Cerebellar nuclear complex (tissue), 1 donor: ENCODE results near the gene SEPTIN6.
"Not testable (repeated sequence)": the region's sequence is repeated elsewhere in the genome, so short reads cannot be mapped to it uniquely, and the experiment has no call there.

ENCODE experiments used
- DNase-seq, 2 experiments: peaks; one replicate each; lab custom pipeline; 2025; lab: John Stamatoyannopoulos, UW

SEPTIN6 gene

DNA sequence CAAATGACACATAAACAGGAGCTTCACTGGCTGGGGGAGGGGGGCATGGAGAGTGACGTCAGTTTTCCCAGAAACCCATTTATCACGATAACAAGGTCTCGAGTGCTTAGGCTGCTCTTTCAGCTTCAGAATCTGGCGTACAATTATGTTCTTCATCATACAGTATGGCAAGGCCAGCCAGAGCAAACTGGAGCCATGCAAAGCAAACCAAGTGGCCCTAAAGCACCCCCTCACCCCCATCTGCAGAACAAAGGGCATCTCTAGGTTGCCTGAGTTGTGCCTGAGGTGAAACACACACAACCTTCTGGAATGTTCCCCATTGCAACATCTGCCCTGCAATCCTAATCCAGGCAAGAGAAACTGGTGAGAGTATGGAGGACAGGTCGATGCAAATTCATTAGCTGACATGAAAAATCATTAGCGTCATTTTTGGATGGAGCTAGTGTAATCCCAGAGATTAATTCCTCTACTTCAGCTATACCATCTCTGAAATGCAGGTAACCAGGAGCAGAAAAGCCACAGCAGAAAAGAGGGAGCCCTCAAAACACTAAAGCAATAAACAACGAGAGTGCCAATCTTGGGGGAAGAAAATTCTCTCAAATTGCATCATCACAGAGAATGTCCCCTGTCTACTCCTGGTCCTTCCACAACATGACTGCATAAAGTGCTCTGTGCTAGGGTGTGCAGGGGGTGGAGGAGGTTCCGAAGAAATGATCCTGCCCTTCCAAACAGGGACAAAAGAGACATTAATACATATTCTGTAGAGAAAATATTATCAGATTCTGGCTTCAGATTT is 1.8 kb downstream of the SEPTIN6 start:
- no peak for DNase-seq

DNA sequence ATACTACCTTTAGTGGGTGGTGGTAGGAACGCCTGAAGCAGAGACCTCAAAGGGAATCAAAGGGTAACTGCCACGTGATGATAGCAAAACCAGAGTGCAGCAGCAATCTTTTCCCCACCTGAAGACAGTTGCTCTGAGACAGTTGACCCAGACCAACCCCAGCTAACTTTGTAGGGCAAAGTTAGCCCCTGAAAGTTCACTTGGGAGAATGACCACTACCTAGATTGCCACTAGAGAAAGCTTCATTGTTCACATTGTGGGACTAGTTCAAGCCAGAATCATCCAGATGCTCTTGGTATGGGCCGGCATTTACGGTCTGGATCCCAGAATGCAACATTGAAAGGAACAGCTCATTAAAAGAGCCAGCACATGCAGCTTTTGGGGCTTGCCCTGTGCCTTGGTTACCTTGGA is 4.1 kb downstream of the SEPTIN6 start:
- no peak for DNase-seq

- peak in 1 of 2 experiments; percentile 2 for DNase-seq
Measured at GRCh38 chrX:119687661-119688413, 5.1 kb downstream of the SEPTIN6 start.

- peak in 1 of 2 experiments; percentile 1 for DNase-seq
Measured at GRCh38 chrX:119686087-119686691, 6.8 kb downstream of the SEPTIN6 start.

GRCh38 chrX:119685225-119686066 is 7.5 kb downstream of the SEPTIN6 start:
- DNase-seq = no peak

- DNase-seq = no peak
Measured at GRCh38 chrX:119684916-119685224, 8.1 kb downstream of the SEPTIN6 start.

DNA sequence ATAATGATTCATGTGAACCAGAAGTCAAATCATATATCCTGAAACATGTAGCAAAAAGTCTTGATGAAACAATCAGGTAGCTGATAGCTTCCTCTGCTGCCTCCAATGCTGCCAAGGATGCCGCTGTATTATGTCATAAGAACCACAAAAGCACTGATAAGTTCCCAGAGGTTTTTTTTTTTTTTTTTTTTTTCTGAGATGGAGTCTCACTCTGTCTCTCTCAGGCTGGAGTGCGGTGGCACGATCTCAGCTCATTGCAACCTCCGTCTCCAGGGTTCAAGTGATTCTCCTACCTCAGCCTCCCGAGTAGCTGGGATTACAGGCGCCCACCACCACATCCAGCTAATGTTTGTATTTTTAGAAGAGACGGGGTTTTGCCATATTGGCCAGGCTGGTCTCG is 8.7 kb downstream of the SEPTIN6 start:
- not testable (repeated sequence) for DNase-seq

DNA sequence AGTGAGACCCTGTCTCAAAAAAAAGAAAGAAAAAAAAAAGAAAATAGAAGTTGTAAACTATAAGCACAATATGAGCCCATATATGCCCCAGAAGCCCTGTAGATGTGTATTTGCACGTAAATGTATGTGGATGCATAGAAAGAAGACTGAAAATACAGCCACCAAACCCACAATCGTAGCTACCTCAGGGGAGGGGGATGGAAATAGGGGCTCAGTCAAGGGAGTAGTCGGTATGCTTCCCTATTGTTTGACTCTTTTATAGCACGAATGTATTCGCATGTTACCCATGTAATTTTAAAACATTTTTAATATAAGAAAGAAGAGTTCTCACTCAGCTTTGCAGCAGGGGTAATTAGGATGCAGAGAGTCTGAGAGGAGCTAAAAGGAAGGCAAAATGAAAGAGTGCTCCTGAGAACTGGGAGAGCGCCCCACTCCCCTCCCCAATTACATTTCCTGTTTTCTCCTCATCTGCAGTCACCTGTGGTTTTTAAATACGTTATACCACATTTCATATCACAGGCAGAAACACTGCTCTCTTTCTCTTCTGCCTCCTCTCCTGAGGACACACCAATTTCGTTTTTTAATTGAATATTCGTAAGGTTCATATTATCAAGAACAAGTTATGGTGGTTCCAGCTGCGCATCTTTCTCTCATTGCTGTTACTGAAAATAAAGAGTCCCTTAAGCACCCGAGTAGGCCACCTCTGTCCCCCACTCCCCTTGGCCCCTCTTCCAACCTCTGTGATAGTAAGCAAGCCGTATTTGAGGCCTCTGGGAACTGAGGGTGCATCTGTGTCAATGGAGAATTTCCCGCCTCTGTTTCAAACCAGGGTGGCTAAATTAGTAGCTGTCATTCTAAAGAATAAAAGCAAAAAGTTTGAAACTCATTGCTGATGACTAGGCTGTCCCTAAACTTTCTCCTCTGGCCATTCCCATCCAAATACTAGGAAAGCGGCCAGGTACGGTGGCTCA is 10.7 kb downstream of the SEPTIN6 start:
- DNase-seq = no peak

DNA sequence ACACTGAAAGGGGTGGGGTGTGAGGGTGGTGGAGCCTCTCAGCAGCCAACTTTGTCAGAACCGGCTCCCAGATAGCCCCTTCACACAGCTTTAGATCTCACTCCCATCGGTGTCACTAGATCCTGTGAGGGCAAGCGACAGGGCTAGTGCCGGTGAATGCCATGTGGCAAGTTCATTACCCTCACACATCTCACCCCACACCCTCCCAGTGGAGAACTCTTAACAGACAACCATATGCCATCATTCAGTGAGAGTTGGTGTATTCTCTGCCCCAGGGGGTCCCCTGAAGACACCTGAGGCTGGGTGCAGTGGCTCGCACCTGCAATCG is 15.3 kb downstream of the SEPTIN6 start:
- no peak for DNase-seq

- no peak for DNase-seq
Measured at GRCh38 chrX:119676949-119677653, 15.9 kb downstream of the SEPTIN6 start.

GRCh38 chrX:119673336-119673735 is 19.6 kb downstream of the SEPTIN6 start:
- DNase-seq = no peak

DNA sequence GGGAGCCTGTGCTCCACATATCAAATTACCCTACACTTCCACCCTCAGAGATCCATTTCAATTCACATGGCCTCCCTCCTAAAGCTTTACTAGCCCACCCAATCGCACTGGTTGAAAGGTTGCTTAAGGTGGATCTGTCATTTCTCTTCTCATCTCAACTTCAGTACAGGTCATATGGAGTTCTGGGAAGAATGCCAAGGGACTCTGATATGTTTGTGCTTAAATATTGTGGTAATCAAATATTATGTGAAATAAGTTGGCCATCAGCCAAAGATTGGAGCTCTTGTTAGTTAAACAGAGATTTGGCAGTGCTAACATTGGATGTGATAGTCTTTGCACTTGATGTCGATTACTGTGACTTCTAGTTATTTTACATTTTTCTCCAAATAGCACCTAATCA is 20.5 kb downstream of the SEPTIN6 start:
- DNase-seq = no peak

GRCh38 chrX:119669424-119670037 is 23.4 kb downstream of the SEPTIN6 start:
- DNase-seq = no peak

DNA sequence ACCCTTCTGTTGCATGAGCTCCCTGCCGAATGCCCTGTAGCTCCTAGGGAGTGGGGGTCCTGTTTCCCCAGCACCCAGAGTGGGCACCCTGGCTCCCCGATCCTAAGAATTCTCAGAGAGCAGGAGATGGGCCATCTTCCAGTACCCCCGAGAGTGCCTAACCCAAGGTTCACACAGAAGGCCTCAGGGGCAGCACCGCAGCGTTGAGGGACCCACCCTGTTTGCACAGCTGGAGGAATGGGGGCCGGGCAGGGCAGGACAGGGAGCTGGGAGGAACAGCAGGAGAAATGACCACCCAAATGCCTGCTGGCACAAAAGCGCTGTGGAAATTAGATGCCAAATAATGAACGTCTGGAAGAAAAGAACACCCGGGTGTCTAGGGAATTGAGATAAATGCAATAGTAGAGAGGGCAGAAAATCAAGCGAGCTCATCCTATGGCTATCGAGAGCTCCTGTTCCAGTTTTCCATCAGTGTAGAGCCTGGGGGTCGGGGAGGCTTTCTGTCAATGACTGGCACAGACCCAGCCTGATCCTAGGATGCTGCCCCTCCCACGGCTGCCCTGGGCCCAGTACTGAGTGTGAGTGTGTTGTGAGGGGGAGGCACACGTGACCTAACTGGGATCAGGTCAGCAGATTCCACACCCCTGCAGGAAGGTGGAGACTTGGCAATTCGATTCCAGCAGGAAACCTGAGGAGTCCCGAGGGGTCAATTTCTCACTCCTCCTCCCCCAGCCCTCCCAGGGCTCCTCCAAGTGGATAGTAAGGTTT is 25.7 kb downstream of the SEPTIN6 start:
- no peak for DNase-seq

DNA sequence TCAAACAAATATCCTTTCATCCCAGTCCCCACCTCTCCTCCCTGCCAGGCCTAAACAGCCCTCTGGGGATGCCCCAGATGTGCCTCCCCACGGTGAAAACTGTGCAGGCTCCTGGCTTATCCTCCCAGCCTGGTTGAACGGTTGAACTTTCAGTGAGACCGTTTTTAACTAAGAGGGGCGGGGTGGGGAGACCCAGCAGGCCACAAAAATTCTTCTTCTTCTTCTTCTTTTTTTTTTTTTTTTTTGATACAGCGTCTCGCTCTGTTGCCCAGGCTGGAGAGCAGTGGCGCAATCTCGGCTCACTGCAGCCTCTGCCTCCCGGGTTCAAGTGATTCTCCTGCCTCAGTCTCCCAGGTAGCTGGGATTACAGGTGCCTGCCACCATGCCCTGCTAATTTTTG is 28.1 kb downstream of the SEPTIN6 start:
- not testable (repeated sequence) for DNase-seq

DNA sequence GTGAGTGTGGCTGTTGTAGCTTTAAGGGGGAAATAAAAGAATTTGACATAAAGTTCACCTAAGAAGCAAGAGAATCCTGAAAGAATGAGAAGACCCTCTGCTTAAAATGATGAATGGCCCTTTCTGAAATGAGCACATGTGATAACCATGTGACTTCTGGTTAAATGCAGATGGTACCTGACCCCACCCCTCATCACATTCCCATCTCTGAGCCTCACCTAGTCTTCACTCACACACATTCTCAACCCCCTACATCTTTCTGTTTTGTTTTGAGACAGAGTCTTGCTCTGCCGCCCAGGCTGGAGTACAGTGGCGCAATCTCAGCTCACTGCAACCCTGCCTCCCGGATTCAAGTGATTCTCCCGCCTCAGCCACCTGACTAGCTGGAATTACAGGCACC is 31.5 kb downstream of the SEPTIN6 start:
- DNase-seq = no peak

- DNase-seq = no peak
Measured at GRCh38 chrX:119659522-119659921, 33.4 kb downstream of the SEPTIN6 start.

GRCh38 chrX:119655125-119655524 is 37.8 kb downstream of the SEPTIN6 start:
- no peak for DNase-seq

- no peak for DNase-seq
Measured at GRCh38 chrX:119654112-119654531, 38.8 kb downstream of the SEPTIN6 start.
